Stimulated activated CD8-positive, alpha-beta memory T cell treated with anti-CD3 and anti-CD28 coated beads, Interleukin-15, amount 100 ng/mL, for 48 hours (primary cell): Measurements from ENCODE around the gene TLCD3B.

Source experiments
- DNase-seq, 2 donors: peaks; one replicate each; pipeline ENCODE4 v3.0.0-alpha.2; 2020; ENCODE audit warnings: low read depth in 2 of 2

Gene TLCD3B

DNA sequence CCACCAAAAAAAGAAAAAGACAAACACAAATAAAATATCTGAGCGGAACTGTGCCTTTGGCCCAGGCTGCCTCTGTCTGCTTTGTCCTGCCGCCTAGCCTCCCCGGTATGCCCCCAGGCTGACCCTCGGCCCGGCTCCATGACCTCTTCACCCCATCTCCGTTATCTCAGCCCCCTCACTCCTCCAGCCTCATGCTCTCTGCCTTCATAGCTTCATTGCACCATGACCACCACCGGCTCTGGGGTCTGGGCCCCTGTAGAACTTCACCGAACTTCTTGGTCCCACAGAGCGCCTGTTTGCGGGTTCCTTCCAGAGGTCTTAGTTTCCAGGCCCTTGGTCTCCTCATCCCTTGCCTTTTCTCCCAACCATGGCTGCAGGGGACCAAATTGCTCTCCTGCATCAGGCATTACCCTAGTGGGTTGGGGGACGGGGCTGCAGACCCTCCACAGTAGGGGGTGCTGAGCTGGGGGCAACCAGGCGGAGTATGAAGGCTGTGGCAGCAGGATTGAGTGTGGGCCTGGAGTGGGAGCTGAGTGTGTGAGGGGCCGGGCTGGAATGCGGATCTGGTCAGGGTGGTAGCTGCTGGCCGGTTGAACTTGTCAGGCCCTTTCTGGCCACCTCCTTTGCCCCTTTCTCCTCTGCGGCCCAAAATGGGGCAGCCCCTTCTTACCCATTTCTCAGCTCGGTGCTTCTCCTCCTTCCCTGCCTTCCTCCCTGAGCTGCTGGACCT, 42.6 kb downstream of the TLCD3B start:
- DNase-seq = no peak

DNA sequence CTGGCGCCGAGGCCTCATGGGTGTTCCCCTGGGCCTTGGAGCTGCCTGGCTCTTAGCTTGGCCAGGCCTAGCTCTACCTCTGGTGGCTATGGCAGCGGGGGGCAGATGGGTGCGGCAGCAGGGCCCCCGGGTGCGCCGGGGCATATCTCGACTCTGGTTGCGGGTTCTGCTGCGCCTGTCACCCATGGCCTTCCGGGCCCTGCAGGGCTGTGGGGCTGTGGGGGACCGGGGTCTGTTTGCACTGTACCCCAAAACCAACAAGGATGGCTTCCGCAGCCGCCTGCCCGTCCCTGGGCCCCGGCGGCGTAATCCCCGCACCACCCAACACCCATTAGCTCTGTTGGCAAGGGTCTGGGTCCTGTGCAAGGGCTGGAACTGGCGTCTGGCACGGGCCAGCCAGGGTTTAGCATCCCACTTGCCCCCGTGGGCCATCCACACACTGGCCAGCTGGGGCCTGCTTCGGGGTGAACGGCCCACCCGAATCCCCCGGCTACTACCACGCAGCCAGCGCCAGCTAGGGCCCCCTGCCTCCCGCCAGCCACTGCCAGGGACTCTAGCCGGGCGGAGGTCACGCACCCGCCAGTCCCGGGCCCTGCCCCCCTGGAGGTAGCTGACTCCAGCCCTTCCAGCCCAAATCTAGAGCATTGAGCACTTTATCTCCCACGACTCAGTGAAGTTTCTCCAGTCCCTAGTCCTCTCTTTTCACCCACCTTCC, 43.5 kb downstream of the TLCD3B start:
- no peak for DNase-seq

DNA sequence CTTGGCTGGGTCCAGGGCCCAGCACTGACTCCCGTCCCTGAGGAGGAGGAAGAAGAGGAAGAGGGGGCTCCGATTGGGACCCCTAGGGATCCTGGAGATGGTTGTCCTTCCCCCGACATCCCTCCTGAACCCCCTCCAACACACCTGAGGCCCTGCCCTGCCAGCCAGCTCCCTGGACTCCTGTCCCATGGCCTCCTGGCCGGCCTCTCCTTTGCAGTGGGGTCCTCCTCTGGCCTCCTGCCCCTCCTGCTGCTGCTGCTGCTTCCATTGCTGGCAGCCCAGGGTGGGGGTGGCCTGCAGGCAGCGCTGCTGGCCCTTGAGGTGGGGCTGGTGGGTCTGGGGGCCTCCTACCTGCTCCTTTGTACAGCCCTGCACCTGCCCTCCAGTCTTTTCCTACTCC, 44.1 kb downstream of the TLCD3B start:
- no peak for DNase-seq

DNA sequence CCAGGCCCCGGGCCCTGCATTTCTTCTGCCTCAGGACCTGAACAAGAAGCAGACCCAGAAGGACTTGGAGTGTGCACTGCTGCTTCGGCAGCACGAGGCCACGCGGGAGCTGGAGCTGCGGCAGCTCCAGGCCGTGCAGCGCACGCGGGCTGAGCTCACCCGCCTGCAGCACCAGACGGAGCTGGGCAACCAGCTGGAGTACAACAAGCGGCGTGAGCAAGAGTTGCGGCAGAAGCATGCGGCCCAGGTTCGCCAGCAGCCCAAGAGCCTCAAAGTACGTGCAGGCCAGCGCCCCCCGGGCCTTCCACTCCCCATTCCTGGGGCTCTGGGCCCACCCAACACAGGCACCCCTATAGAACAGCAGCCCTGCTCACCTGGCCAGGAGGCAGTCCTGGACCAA, 44.8 kb downstream of the TLCD3B start:
- DNase-seq = no peak

DNA sequence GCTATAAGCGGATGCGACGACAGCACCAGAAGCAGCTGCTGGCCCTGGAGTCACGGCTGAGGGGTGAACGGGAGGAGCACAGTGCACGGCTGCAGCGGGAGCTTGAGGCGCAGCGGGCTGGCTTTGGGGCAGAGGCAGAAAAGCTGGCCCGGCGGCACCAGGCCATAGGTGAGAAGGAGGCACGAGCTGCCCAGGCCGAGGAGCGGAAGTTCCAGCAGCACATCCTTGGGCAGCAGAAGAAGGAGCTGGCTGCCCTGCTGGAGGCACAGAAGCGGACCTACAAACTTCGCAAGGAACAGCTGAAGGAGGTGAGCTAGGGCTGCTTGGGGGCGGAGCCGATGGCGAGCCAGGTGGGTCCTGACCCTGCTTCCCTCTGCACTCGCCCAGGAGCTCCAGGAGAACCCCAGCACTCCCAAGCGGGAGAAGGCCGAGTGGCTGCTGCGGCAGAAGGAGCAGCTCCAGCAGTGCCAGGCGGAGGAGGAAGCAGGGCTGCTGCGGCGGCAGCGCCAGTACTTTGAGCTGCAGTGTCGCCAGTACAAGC, 45.7 kb downstream of the TLCD3B start:
- DNase-seq = no peak

DNA sequence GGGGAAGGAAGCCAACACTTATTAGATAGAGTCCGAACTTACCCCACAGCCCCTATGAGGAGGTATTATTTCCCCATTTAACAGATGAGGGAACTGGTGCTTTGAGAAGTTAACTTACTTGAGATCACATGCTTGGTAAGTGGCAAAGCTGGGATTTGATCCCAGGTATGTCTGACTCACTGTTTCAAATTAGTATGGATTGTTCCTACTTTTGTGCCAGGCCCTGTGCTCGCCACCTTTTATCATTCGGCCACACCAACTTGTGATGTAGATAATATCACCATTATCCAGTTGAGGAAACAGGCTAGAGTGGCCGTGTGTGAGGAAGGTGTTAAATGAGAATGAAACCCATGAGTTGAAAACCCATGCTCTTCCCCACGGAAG, 46.3 kb downstream of the TLCD3B start:
- no peak for DNase-seq

DNA sequence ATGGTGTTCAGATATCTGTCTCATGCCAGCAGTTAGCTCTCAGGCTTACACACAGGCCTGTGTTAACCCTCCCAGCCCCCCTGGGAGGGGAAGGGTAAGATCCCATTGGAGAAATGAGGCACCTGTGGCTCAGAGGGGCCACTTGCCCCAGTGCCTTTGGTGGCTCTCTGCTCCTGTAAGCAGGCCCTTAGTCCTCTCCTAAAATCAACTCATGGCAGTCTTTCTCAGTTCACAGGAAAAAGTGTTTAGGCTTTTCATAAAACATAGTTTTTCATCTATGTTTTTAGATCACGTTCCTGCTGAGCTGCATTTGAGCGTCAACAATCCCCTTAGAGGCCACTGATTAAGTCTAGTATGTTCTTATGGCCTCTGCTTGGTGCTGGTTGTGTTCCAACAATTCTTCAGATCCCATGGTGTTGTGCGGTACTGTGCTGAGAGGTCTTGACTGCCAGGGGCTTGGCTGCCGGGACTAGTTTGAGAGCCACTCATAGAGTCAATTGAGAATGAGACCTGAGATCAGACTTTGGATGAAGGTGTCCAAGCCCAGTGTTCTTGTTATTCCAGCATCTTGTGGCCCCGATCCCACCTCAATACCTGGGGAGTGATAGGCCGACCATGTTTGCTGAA, 46.8 kb downstream of the TLCD3B start:
- DNase-seq = no peak

DNA sequence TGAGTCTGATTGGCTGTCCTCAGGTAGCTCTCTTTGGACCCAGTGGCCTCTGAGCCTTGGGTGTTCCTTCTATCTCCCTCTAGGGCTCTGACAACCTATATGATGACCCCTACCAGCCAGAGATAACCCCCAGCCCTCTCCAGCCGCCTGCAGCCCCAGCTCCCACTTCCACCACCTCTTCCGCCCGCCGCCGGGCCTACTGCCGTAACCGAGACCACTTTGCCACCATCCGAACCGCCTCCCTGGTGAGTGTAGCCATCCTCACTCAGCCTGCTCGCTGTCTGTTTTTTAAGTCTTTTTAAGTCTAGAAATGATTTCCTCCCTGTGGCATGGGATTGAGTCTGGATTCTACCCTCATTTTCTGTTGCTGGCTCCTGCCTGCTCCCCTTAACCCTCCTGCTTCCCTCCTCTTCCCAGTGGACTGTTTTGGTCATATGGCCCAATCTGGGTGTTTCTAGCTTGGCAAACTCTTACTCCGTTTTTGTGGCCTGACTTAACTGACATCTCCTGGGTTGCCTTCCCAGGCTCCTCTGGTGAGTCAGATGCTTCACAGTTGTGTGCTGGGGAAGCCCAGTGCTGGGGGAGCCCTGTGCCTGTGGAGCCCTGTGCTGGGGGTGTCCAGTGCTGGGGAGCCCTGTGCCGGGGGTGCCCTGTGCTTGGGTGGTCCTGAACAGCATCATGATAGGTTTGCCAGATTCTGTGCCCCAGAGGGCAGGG, 47.5 kb downstream of the TLCD3B start:
- DNase-seq = no peak

DNA sequence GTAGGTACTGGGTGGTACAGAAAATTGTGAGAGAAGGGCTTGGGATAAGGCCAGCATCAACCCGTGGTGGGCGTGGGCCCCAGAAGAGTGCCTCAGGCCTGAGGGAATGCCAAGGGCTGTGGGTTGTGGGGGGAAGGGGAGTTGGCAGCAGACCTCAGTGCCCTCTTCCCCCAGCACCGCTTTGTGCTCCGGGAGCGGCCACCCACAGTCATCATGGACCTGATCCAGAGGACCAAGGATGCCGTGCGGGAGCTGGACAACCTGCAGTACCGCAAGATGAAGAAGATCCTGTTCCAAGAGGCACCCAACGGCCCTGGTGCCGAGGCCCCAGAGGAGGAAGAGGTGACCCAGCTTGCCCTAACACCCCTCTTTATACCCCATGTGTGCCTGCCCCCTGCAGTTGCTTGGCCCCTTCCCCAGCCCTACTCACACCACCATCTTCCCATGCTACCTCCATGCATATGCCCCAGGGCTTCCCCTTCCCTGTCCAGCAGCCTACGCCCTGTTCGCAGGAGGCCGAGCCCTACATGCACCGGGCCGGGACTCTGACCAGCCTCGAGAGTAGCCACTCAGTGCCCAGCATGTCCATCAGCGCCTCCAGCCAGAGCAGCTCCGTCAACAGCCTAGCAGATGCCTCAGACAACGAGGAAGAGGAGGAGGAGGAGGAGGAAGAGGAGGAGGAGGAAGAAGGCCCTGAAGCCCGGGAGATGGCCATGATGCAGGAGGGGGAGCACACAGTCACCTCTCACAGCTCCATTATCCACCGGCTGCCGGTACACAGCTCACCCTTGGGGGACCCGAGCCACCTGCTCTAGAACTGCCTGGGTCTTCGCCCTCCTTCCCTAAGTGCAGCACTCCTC, 48.3 kb downstream of the TLCD3B start:
- no peak for DNase-seq

DNA sequence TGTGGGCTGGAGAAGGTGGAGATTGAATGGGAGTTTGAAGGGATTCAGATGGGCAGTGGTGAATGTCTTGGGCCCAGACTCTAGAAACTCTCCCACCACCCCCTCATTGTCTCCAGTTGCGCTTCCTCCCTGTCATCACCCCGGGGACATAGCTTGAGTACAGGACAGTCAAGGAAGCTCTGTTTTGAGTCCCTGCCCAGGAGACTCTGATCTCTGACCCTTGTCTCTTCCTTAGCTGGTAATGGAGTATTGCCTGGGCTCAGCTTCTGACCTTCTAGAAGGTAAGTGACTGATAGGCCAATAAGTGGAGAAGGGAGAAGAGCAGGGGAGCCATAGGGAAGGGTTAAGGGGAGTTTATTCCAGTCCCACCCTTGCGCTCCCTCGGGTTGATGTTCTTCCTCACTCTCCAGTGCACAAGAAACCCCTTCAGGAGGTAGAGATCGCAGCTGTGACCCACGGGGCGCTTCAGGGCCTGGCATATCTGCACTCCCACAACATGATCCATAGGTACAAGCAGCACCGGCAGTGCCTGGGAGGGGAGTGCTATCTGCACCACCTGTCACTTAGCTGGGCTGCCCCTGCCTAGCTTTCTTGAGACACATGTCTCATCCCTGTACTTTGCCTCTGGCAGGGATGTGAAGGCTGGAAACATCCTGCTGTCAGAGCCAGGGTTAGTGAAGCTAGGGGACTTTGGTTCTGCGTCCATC, 52.4 kb downstream of the TLCD3B start:
- no peak for DNase-seq

DNA sequence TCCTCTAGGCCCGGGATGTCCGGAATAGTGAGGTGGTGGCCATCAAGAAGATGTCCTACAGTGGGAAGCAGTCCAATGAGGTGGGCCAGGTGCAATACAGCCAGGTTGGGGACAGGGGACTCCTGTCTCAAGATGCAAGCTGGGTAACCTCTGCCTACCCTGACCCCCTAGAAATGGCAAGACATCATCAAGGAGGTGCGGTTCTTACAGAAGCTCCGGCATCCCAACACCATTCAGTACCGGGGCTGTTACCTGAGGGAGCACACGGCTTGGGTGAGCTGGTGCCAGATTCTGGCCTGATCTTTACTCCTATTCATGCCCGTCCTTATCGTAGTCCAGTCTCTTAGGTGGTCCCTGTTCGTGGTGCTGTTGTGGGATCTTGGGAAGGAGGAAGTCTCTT, 53.0 kb downstream of the TLCD3B start:
- DNase-seq = no peak

DNA sequence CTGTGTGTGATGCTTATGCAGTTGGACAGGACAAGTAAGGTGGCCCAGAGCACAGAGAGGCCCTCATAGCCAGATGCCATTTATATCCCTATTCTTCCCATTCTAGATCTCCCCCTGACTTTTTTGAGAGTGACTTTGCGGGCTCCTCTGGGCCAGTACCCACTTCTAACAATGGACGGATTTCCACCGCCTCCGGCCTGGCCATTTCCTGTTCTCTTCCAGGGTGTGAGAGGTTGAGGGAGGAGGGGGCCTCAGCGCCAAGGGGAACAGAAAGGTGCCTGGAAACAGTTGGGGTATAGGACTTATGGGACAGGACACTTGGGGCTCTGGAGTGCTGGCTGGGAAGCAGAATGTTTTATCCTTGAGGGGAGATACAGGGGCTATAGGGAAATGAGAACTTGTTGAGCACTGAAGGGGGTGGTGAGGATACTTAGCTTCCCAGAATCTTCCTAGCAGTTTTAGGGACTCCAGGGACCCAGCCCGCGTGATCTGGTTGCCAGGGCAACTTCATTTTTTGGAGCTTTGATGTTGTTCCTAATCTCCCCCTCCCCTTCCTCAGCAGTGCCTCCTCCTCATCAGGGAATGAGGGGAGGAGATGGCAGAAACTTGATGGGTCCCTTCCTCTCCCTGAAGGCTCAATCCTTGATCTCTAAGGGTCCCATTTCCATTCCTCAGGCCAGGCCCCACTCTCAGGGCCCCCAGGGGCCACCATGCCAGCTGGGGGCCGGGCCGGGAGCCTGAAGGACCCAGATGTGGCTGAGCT, 53.8 kb downstream of the TLCD3B start:
- DNase-seq = no peak

DNA sequence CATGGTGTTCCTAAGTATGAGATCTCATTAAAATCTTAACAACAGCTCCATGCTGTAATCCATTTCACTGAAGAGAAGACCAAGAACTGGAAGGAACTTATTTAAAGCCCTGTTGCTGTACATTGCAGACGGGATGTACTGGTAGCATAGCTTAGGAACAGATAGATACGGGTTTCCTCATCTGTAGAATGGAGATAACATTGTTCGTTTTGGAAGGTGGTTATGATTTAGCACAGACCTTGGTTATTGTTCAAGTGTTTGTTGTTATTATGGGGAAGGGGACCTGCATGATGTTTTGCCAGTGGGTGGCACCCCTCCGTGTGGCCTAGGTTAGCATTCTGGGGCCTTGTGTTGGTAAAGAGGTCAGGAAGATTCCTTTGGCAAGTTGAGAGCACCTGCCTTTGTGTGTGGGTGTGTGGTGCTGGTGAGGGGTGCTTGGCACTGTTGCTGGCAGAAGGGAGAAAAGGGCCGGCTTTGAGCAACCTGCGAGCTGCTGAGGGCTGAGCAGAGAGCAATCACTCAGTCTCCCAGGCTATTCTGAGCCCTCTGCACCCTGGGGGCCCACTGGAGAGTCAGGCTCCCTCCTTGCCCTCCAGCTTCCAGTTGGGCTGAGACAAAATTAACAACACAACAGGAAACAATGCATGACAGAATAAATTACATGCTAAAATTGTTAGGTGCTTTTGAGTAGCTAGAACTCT, 55.1 kb downstream of the TLCD3B start:
- DNase-seq = no peak

DNA sequence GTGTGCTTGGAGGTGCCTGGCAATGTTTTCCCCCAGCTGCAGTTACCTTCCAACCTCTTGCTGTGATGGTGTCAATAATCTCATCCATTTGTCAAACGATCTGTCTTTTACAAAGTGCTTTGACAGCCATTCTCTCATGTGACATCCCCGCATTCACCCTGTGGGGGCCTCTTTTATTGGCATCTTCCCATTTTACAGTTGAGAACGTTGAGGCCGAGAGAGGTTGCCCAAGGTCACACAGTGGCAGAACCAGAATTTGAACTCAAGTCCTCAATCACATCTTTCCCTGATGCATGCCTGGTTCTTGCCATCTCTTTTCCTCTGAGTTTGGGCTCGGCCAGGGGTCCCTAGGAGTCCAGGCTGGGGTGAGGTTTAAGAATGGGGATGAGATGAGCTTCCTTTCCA, 55.9 kb downstream of the TLCD3B start:
- no peak for DNase-seq
